Jurkat, Clone E6-1 (cell line): ENCODE results near the gene CEP164.
"Not testable (repeated sequence)": the region's sequence is repeated elsewhere in the genome, so short reads cannot be mapped to it uniquely, and the experiment has no call there.

Experiments
- DNase-seq: peaks from one replicate; pipeline ENCODE4 v3.0.0-alpha.2; 2011; ENCODE audit warnings: low read depth, low spot score
- H3K4me3 ChIP-seq: 2 replicates; pipeline ENCODE4 v1.5.1; 2011; ENCODE audit warnings: mild to moderate bottlenecking, low read length, control low read depth, moderate library complexity

CEP164 gene

DNA sequence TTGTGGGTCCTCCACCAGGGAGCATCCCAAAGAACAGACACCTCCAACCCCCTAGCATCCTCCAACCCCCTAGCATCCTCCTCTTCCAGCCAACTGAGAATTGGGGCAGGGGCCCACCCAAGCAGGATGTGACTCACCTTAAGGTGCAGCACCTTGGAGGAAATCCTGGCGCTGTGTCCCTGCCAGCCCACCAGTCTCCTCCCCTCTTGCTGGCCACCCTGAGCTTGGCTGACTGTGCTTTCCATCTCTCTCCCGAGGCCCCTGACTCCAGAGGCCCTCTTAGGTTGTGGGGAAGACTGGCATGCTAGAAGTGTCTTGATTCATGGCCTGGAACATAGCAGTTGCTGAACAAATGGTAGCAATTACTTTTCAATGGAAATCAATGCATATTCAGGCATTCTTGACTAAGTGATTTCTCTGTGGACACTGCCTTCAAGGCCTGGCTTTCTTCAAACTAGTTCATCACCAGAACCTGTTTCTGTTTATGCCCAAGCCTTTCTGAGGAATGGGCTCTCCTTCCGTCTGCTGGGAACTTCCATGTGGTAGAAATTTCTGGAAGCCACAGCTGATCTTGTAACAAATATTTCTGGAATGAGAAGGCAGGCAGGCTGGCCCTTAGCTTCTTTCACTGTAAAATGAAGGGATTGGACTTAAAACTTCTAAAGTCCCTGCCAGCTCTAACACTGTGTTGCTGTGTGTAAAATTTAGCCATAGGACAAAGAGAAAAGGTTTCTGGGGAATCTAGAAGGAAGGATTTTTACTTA lies 60.5 kb downstream of the CEP164 start:
- no peak overlapping the region for H3K4me3 ChIP-seq
- no peak for DNase-seq

DNA sequence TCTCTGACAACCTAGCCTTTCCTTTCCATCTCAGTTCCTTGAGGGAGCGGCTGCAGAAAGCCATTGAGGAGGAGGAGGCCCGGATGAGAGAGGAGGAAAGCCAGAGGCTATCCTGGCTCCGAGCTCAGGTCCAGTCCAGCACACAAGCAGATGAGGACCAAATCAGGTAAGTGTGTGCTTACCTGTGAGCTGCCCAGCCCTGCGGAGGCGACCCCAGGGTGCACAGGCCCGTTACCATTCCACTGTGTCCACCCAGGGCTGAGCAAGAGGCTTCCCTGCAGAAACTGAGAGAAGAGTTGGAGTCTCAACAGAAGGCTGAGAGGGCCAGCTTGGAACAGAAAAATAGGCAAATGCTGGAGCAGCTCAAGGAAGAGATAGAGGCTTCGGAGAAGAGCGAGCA lies 63.1 kb downstream of the CEP164 start:
- no peak overlapping the region for H3K4me3 ChIP-seq
- DNase-seq: no peak

DNA sequence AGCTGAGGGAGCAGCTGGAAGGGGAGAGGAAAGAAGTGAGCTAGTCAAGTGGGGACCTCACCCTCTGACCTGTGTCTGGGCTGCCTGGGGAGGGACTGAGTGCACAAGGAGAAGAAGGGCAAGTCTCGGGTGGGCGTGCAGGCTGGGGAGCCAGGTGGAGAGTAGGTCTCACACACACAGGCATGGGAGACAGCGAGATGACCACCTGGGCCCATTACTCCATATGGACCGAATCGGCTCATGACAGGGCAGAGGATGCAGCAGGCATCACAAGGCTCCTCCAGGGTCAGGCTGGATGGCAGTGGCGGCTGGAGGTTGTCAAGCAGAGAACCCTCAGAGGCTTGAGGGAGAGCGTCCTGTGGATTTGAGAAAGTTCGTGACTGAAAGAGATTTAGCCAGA lies 63.5 kb downstream of the CEP164 start:
- DNase-seq: no peak
- no peak overlapping the region for H3K4me3 ChIP-seq

DNA sequence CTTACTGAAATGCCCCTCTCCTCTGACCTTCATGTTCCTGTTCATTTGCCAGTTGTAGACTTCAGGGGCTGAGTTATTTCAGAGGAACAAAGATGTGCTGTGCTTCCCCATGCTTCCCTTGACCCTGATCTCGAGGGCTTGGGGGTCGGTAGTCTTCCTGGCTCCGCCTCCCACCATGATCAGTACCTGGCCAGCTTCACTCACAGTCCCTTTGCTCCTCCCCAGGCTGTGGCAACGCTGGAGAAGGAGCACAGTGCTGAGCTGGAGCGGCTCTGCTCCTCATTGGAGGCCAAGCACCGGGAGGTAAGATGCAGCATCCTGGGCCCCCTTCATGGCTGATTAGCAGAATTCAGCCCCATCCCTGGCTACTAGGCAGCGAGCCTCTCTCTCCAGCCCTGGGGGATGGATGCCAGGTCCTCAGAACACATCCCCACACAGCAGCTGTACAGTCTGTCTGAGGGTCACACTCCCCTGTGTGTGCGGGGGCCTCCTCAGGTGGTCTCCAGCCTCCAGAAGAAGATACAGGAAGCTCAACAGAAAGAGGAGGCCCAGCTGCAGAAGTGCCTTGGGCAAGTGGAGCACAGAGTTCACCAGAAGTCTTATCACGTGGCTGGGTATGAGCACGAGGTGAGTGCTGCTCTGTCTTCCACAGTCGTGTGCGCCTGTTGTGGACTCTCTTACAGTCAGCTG lies 64.5 kb downstream of the CEP164 start:
- H3K4me3 ChIP-seq: no peak overlapping the region
- DNase-seq: no peak

DNA sequence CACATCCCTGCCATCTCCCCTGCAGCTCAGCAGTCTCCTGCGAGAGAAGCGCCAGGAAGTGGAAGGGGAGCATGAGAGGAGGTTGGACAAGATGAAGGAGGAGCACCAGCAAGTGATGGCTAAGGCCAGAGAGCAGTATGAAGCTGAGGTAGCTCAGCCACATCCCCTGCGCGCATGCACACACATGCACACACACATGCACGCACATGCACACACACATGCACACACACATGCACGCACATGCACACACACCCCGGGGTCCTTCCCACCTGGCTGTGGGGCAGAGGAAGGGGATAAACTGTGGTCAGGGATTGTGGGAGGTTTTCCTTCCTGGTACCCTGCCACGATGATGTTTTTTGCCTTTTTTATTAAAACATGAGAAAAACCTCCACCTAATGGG lies 65.3 kb downstream of the CEP164 start:
- no peak for DNase-seq
- H3K4me3 ChIP-seq: no peak overlapping the region

DNA sequence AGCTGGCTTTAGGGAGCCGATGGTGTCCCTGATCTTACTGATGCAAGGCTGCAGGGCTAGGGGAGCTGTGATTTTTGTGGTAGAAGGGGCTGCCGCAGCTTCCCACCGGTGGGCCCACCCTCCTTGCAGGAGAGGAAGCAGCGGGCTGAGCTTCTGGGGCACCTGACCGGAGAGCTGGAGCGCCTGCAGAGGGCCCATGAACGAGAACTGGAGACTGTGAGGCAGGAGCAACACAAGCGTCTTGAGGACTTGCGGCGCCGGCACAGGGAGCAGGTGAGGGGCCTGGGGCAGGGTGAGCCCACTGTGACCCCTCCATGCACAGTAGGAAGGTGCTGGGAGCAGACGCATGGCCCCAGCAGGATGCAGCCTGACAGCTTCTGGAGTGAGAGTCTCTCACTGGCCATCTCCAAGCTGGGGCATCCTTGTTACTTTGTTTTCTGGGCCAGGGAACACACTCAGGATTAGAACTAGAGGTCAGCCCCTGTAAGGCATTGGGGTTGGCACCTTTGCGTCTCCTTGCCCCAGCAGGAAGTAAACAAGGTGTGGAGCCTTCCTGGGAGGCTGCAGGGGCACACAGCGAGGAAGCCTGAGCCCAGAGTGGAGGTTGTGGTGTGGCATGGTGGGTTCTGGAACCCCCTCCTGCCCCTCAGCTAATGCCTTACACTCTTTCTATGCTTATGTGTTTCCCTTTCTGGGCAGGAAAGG lies 66.7 kb downstream of the CEP164 start:
- no peak overlapping the region for H3K4me3 ChIP-seq
- DNase-seq: no peak

DNA sequence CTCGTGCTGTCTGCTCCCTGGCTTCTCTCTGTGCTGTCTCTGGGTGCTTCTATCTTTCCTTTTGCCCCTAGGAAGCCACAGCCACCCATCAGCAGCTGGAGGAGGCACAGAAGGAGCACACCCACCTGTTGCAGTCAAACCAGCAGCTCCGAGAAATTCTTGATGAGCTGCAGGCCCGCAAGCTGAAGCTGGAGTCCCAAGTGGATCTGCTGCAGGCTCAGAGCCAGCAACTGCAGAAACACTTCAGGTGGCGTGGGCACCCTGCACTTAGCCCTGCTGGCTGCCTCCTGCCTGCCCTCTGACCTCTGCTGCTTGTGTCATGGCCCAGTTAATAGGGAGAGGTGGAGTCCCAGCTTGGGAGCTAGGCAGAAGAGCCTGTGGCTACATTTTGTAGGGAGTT lies 67.8 kb downstream of the CEP164 start:
- no peak for DNase-seq
- H3K4me3 ChIP-seq: no peak overlapping the region

DNA sequence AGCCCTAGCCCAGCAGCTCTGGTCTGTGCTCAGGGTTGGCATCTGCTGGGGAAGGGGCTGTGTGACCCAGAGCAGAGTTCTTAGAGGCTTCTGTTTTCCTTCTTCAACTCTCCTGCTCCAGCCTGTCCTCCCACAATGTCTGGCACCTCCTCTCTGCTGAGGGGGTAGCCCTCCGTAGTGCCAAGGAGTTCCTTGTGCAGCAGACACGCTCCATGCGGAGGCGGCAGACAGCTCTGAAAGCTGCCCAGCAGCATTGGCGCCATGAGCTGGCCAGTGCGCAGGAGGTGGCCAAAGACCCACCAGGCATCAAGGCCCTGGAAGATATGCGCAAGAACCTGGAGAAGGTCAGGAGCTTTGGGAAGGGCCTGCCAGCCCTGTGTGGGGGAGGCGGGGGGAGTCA lies 69.3 kb downstream of the CEP164 start:
- DNase-seq: no peak
- H3K4me3 ChIP-seq: no peak overlapping the region

DNA sequence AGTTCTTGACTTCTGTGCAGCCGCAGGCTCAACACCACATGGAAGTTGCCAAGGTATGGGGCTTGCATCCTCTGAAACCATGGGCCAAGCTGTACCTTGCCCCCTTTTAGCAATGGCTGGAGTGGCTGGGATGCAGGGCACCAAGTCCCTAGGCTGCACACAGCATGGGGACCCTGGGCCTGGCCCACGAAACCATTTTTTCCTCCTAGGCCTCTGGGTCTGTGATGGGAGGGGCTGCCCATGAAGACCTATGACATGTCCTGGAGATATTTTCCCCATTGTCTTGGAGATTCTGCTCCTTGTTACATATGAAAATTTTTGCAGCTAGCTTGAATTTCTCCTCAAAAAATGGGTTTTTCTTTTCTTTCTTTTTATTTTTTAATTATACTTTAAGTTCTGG lies 71.0 kb downstream of the CEP164 start:
- not testable (repeated sequence) for DNase-seq, H3K4me3 ChIP-seq

DNA sequence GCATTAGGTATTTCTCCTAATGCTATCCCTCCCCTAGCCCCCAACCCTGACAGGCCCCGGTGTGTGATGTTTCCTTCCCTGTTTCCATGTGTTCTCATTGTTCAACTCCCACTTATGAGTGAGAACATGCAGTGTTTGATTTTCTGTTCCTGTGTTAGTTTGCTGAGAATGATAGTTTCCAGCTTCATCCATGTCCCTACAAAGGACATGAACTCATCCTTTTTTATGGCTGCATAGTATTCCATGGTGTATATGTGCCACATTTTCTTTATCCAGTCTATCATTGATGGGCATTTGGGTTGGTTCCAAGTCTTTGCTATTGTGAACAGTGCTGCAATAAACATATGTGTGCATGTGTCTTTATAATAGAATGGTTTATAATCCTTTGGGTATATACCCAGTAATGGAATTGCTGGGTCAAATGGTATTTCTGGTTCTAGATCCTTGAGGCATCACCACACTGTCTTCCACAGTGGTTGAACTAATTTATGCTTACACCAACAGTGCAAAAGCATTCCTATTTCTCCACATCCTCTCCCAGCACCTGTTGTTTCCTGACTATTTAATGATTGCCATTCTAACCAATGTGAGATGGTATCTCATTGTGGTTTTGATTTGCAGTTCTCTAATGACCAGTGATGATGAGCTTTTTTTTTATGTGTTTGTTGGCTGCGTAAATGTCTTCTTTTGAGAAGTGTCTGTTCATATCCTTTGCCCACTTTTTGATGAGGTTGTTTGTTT lies 71.6 kb downstream of the CEP164 start:
- H3K4me3 ChIP-seq, DNase-seq: not testable (repeated sequence)

DNA sequence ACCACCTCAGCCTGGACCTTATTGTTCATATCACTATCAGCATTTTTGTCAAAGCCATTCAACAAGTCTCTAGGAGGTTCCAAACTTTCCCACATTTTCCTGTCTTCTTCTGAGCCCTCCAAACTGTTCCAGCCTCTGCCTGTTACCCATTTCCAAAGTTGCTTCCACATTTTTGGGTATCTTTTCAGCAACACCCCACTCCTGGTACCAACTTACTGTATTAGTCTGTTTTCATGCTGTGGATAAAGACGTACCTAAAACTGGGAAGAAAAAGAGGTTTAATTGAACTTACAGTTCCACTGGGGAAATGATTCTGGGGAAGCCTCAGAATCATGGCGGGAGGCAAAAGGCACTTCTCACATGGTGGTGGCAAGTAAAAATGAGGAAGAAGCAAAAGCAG lies 78.2 kb downstream of the CEP164 start:
- not testable (repeated sequence) for DNase-seq, H3K4me3 ChIP-seq

DNA sequence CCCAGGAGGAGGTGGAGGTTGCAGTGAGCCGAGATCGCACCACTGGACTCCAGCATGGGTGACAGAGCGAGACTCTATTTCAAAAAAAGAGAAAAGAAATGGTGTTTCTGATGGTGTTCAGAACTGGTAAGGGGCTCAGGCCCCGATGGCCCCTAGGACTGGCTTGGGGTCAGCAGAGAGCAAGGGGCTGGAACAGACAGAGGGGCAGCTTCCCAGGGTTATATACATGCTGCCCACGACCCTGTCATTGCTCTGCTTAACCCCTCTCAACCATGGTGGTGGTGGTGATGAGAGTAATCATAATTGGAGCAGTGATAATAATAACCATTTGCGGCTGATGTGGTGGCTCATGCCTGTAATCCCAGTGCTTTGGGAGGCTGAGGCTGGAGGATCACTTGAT lies 79.4 kb downstream of the CEP164 start:
- no peak for DNase-seq
- H3K4me3 ChIP-seq: no peak overlapping the region

DNA sequence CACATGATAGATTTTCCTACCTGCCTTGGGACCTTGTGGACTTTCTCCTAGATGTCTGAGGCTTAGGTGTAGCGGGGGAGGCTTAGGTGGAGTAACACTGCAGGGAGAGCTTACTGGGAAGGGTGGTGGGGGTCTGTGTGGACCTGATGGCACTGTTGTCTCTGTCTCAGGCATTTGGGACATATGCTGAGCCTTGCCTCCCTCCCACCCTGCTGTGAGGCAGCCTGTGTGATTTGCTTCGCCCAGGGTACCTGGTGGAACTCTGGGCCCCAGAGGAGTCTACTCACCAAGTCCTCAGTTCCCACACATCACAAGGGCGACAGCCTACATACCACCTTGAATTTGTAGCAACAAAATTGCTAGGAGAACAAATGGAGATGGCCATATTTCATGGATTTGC lies 80.7 kb downstream of the CEP164 start:
- DNase-seq: no peak
- no peak overlapping the region for H3K4me3 ChIP-seq

DNA sequence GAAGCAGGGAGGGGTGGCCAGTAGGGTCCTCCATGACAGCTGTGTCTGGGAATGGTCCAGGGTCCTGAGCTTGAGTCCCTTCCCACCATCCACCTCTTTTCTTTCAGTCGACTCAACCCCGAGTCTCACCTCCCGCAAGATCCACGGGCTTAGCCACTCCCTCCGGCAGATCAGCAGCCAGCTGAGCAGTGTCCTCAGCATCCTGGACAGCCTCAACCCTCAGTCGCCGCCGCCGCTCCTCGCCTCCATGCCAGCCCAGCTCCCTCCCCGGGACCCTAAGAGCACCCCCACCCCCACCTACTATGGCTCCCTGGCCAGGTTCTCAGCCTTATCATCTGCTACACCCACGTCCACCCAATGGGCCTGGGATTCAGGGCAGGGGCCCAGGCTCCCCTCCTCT lies 81.9 kb downstream of the CEP164 start:
- H3K4me3 ChIP-seq: no peak overlapping the region
- DNase-seq: no peak

DNA sequence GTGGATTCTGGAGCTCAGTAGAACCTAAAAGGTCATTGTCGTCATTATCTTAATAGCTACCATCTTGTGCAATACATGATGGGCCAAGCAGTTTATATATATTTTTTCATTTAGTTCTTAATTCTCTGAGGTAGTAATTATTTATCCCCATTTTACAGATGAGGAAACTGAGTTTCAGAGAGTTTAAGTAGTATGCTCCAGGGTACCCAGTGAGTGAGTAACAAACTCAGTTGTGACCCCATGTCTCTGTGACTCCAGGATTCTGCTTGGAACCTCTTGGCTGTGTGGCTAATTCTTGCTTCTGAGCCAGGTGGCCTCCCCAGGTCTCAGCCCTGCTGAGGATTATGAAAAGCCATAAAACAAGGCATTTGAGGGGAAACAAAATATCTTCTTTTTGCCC lies 82.6 kb downstream of the CEP164 start:
- DNase-seq: no peak
- no peak overlapping the region for H3K4me3 ChIP-seq

DNA sequence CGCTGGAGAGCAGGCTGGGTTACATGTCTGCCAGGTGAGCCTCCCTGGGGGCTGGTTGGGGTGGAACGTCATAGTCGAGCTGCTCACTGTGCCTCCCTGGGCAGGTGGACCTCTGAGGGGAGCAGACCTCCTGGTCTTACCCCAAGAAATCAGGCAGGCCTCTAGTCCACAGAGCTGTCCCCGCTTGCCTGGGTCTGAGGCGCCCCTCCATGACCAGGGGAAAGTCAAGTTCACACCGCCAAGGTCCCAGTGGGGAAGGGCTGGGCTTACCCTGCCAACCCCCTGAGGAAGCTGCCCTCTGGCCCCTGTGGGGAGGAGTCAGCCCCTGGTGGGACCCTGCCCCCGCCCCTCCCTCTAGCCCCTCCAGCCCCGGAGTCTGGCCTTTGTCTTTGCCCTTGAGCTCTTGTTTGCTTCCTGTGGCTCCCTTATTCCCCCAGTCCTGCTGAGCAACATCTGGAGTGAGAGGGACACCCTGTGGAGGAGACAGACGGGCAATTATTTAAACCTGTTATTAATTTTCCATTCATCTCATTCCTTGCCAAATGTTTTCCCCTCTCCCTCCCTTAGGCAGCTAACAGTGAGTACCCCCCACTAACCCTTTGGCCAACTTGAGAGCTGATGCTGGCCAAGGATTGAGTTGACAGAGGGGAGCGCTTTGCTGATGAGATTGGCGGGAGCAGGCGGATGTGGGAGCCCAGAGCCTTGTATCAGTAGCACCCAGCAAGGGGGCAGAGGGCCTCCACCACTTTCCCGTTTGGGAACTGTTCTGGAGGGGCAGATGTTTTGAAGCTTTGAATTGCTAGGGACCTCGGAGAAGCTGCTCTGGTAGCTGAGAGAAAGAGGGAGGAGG lies 83.4 kb downstream of the CEP164 start:
- no peak for DNase-seq
- no peak overlapping the region for H3K4me3 ChIP-seq

DNA sequence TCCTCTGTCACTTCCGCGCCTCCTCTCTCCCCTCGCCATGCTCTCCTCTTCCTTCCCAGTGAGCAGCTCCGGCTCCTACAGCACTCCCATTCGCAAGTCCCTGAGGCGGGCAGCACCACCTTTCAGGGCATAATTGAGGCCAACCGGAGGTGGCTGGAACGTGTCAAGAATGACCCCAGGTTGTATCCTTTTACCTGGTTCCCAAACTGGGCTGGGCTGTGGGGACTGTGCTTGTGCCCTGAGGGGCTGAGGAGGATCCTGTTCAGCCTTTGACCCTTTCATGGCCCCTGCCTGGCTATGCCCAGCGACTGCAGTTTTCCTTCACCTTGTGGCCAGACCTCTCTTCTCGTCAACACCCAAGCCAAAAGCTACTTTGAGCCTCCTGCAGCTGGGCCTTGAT lies 84.1 kb downstream of the CEP164 start:
- no peak overlapping the region for H3K4me3 ChIP-seq
- no peak for DNase-seq

DNA sequence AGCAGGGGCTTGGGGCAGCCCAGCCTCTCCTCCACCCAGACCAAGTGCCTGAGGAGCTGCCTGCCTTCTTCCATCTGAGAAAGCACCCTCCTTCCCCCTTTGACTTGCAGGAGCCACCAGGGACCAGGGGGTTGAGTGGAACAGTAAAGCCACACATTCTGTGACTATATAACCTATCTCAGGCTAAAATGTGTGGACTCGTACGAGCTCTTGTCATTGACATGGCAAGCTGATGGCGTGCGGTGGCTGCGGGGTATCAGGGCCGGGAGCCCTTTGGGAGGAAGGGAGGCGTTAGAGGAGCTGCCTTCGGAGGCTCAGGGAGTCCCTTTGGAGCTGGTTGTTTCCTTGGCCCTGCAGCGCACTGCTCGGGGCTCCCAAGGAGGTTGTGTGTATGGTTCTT lies 84.5 kb downstream of the CEP164 start:
- H3K4me3 ChIP-seq: no peak overlapping the region
- no peak for DNase-seq
